OCI-LY7 (cell line): ENCODE data around the gene UVSSA.

Experiments used
- CTCF ChIP-seq: fragments of 200-600 bp; sonication (generic); conservative IDR thresholded peaks from 2 replicates; pipeline ENCODE4 v1.5.1; 2014; ENCODE audit warnings: mild to moderate bottlenecking, antibody characterized with exemption, low read length, moderate library complexity, mixed read lengths
- EZH2phosphoT487 ChIP-seq: fragments of 200-600 bp; sonication (generic); IDR thresholded peaks from 2 replicates; pipeline ENCODE4 v1.6.1; 2018; ENCODE audit warnings: low read depth, borderline replicate concordance, mild to moderate bottlenecking, mixed run types, antibody characterized with exemption, low read length, moderate library complexity, mixed read lengths

DNA sequence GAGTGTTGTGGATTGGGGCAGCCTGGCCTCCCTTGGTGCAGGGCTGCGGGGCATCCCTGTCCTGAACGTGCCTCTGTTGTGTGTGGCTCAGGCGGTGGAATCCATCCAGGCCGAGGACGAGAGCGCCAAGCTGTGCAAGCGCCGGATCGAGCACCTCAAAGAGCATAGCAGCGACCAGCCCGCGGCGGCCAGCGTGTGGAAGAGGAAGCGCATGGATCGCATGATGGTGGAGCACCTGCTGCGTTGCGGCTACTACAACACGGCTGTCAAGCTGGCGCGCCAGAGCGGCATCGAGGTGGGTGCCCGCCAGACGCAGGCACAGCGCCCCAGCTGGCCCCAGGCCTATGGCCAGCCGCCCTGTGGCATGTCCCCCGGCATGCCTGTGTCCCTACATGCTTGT lies 31.7 kb upstream of the UVSSA start:
- TF ChIP-seq CTCF (no peak), EZH2phosphoT487 (no peak)
